H1 (cell line): ENCODE results near the gene TXNDC15. TPM values are rescaled to one million over a fixed set of nuclear protein-coding genes. Genes with fewer than 3 reads are reported as not detected.

Source experiments
- CTCF ChIA-PET: fragments of 300-600 bp; sonication (Branson Sonifier 250); formaldehyde crosslinking; loops from one replicate; lab custom pipeline; 2021; ENCODE audit not compliant: partially characterized antibody; lab: Charles Lee
- POLR2A ChIA-PET: fragments of 300-600 bp; sonication (Branson Sonifier 250); formaldehyde crosslinking; loops from one replicate; lab custom pipeline; 2021; ENCODE audit warnings: inconsistent platforms; ENCODE audit not compliant: partially characterized antibody; lab: Charles Lee
- DNase-seq, 2 experiments: peaks; one replicate each; pipeline versions ENCODE4 v3.0.0 to v3.0.0-alpha.2; 2010 to 2022; ENCODE audit warnings: low spot score in 2 of 2, low read depth in 1 of 2, mixed read lengths in 1 of 2
- FAIRE-seq: peaks from 2 replicates; lab custom pipeline; 2011; peaks lifted over from hg19 to GRCh38; lab: Jason Lieb, UNC
- H2AFZ ChIP-seq: 2 replicates; pipeline ENCODE4 v1.8.1; 2012; ENCODE audit warnings: low read length, inconsistent platforms
- H2AK5ac ChIP-seq: 2 replicates; pipeline ENCODE4 v1.6.1; 2013; ENCODE audit warnings: low read depth, low read length
- H2BK120ac ChIP-seq: replicated peaks from 2 replicates; pipeline ENCODE3; 2013; ENCODE audit warnings: low read depth, low read length, inconsistent platforms
- H2BK12ac ChIP-seq: 2 replicates; pipeline ENCODE4 v1.6.1; 2013; ENCODE audit warnings: low read depth, low read length
- H2BK15ac ChIP-seq: 2 replicates; pipeline ENCODE4 v1.6.1; 2013; ENCODE audit warnings: low read length
- H2BK20ac ChIP-seq: 2 replicates; pipeline ENCODE4 v1.6.1; 2013; ENCODE audit warnings: low read length
- H2BK5ac ChIP-seq: 2 replicates; pipeline ENCODE4 v1.6.1; 2013; ENCODE audit warnings: low read depth, low read length
- H3K14ac ChIP-seq: 2 replicates; pipeline ENCODE4 v1.6.1; 2013; ENCODE audit warnings: inconsistent platforms; ENCODE audit not compliant: insufficient read length
- H3K18ac ChIP-seq: 2 replicates; pipeline ENCODE4 v1.6.1; 2013; ENCODE audit warnings: low read length; ENCODE audit errors: extremely low read depth
- H3K23ac ChIP-seq: 2 replicates; pipeline ENCODE4 v1.6.1; 2013; ENCODE audit warnings: inconsistent platforms; ENCODE audit not compliant: insufficient read length
- H3K23me2 ChIP-seq: 2 replicates; pipeline ENCODE4 v1.6.1; 2013; ENCODE audit warnings: low read depth, low read length
- H3K27ac ChIP-seq: 2 replicates; pipeline ENCODE4 v1.6.1; 2011; ENCODE audit warnings: low read depth, low read length, inconsistent platforms
- H3K27me3 ChIP-seq, 4 experiments: replicated peaks in 1 of 4; 1 replicate in 1 of 4; 2 replicates in 3 of 4; pipeline versions ENCODE4 v1.6.1 to v1.8.1; 2011 to 2013; ENCODE audit warnings: low read length in 3 of 4, mild to moderate bottlenecking in 3 of 4, inconsistent platforms in 2 of 4, mixed read lengths in 2 of 4, moderate library complexity in 1 of 4; ENCODE audit not compliant: control insufficient read depth in 3 of 4, insufficient read depth in 3 of 4; ENCODE audit errors: extremely low read depth in 1 of 4
- H3K36me3 ChIP-seq, 4 experiments: 2 replicates each; pipeline versions ENCODE4 v1.6.1 to v1.8.1; 2011 to 2013; ENCODE audit warnings: mild to moderate bottlenecking in 4 of 4, low read length in 3 of 4, moderate library complexity in 2 of 4, control low read depth in 1 of 4, inconsistent platforms in 1 of 4; ENCODE audit not compliant: insufficient read depth in 4 of 4, control insufficient read depth in 2 of 4
- H3K4ac ChIP-seq: replicated peaks from 2 replicates; pipeline ENCODE3; 2013; ENCODE audit warnings: low read length, low read depth, mixed read lengths, inconsistent platforms; ENCODE audit not compliant: insufficient read length
- H3K4me1 ChIP-seq, 4 experiments: replicated peaks in 1 of 4; 1 replicate in 1 of 4; 2 replicates in 3 of 4; pipeline versions ENCODE4 v1.6.1 to v1.8.1; 2011 to 2013; ENCODE audit warnings: low read length in 3 of 4, inconsistent platforms in 2 of 4, mixed read lengths in 1 of 4; ENCODE audit not compliant: insufficient read depth in 4 of 4, control insufficient read depth in 3 of 4
- H3K4me2 ChIP-seq, 2 experiments: 2 replicates each; pipeline versions ENCODE4 v1.6.1 to v1.8.1; 2011 to 2013; ENCODE audit warnings: low read depth in 2 of 2, low read length in 2 of 2, control low read depth in 1 of 2, inconsistent platforms in 1 of 2, mild to moderate bottlenecking in 1 of 2; ENCODE audit not compliant: insufficient read depth in 1 of 2
- H3K4me3 ChIP-seq, 4 experiments: fragments of 200-600, 300-600 bp in 1 of 4; sonication (generic), shearing (Covaris generic), sonication (Bioruptor Twin) in 1 of 4; 2 replicates each; pipeline versions ENCODE4 v1.5.1 to v1.8.1; 2011 to 2016; ENCODE audit warnings: low read length in 4 of 4, low read depth in 3 of 4, control low read depth in 2 of 4, inconsistent platforms in 2 of 4, mild to moderate bottlenecking in 2 of 4, mixed read lengths in 1 of 4, moderate library complexity in 1 of 4; ENCODE audit not compliant: insufficient read depth in 2 of 4; ENCODE audit errors: extremely low read depth in 1 of 4
- H3K56ac ChIP-seq: replicated peaks from 2 replicates; pipeline ENCODE3; 2013; ENCODE audit warnings: low read depth, mild to moderate bottlenecking, mixed read lengths, low read length, inconsistent platforms; ENCODE audit not compliant: insufficient read length
- H3K79me1 ChIP-seq: 2 replicates; pipeline ENCODE4 v1.6.1; 2013; ENCODE audit warnings: low read depth, low read length, control low read depth
- H3K79me2 ChIP-seq, 2 experiments: 2 replicates each; pipeline versions ENCODE4 v1.6.1 to v1.8.1; 2012 to 2013; ENCODE audit warnings: low read length in 2 of 2, mild to moderate bottlenecking in 2 of 2, inconsistent platforms in 1 of 2; ENCODE audit not compliant: insufficient read depth in 2 of 2, control insufficient read depth in 1 of 2
- H3K9ac ChIP-seq, 4 experiments: replicated peaks in 1 of 4; 1 replicate in 1 of 4; 2 replicates in 3 of 4; pipeline versions ENCODE4 v1.6.1 to v1.8.1; 2011 to 2013; ENCODE audit warnings: low read depth in 3 of 4, low read length in 3 of 4, control low read depth in 2 of 4, mild to moderate bottlenecking in 2 of 4, moderate library complexity in 2 of 4, inconsistent platforms in 1 of 4; ENCODE audit errors: extremely low read depth in 1 of 4
- H3K9me3 ChIP-seq, 2 experiments: 2 replicates each; pipeline versions ENCODE4 v1.6.1 to v1.8.1; 2012 to 2013; ENCODE audit warnings: mild to moderate bottlenecking in 2 of 2, moderate library complexity in 2 of 2, control low read depth in 1 of 2, inconsistent platforms in 1 of 2, low read depth in 1 of 2, low read length in 1 of 2, mixed read lengths in 1 of 2; ENCODE audit not compliant: insufficient read depth in 2 of 2
- H4K20me1 ChIP-seq, 2 experiments: replicated peaks in 1 of 2; 2 replicates each; pipeline versions ENCODE3 to v1.8.1; 2011 to 2013; ENCODE audit warnings: inconsistent platforms in 2 of 2, low read length in 2 of 2, mild to moderate bottlenecking in 1 of 2; ENCODE audit not compliant: insufficient read depth in 2 of 2, control insufficient read depth in 1 of 2
- H4K5ac ChIP-seq: 2 replicates; pipeline ENCODE4 v1.6.1; 2013; ENCODE audit warnings: low read length, low read depth, mixed read lengths, inconsistent platforms; ENCODE audit not compliant: insufficient read length
- H4K8ac ChIP-seq: 2 replicates; pipeline ENCODE4 v1.8.0; 2013; ENCODE audit warnings: mild to moderate bottlenecking, moderate library complexity, low read length, inconsistent platforms; ENCODE audit not compliant: insufficient read depth; ENCODE audit errors: extremely low read depth
- H4K91ac ChIP-seq: replicated peaks from 2 replicates; pipeline ENCODE3; 2013; ENCODE audit warnings: low read length, mixed read lengths, inconsistent platforms; ENCODE audit not compliant: insufficient read length
- BRCA1 ChIP-seq: IDR thresholded peaks from 2 replicates; pipeline ENCODE4 v1.6.1; 2012; ENCODE audit warnings: low read depth, low read length, improper control_type of control experiment
- KDM5A ChIP-seq: fragments of 200-600 bp; IDR thresholded peaks from 2 replicates; pipeline ENCODE4 v1.7.1; 2012; ENCODE audit warnings: mild to moderate bottlenecking, low read length, inconsistent platforms, mixed read lengths
- POLR2AphosphoS5 ChIP-seq: IDR thresholded peaks from 2 replicates; pipeline ENCODE4 v1.6.1; 2011; ENCODE audit warnings: low read depth, low read length
- WGBS, 2 experiments: shearing (Covaris generic) in 1 of 2; methylation state at CpG; one replicate each; pipeline versions ENCODE4 v1.1.6 to v1.1.7; 2013 to 2015; ENCODE audit warnings: low lambda C conversion rate in 2 of 2, mixed read lengths in 2 of 2, inconsistent platforms in 1 of 2, low coverage in 1 of 2, missing lambda C conversion rate in 1 of 2; ENCODE audit not compliant: insufficient replicate concordance in 2 of 2, insufficient coverage in 1 of 2, insufficient read length in 1 of 2; ENCODE audit errors: extremely low coverage in 1 of 2, missing lambda C conversion rate in 1 of 2; 5-methylcytosine and 5-hydroxymethylcytosine counted together
- polyA plus RNA-seq, 7 experiments: library from polyadenylated mRNA; depleted of rRNA in 3 of 7; stranded (reverse) in 5 of 7; unstranded in 2 of 7; fragments of >200 nt in 5 of 7; fragments of 200-250 nt in 2 of 7; gene quantifications; 1 replicate in 5 of 7; 2 replicates in 1 of 7; 4 replicates in 1 of 7; pipeline versions ENCODE4 v1.2.1 to v1.2.3, GENCODE V29; 2011 to 2013; ENCODE audit warnings: missing spikeins in 2 of 7, mixed read lengths in 2 of 7
- total RNA-seq: library from RNA; stranded (reverse); fragmentation: NEBNext Ultra II Directional; extraction: Animal tissue kit (Norgen Biotek cat#: 25700); gene quantifications from 2 replicates; pipeline ENCODE4 v1.2.1, GENCODE V29; 2021
- TF ChIP-seq, protein P1 (sequence below): IDR thresholded peaks from 2 replicates; pipeline ENCODE4 v1.6.1; 2012; ENCODE audit warnings: inconsistent platforms

TXNDC15 gene
- total and polyA plus RNA-seq, 2 of the 8 experiments (the other 6 are each of a cell fraction or from before 2014, with no cell fraction given): 20.1 to 30.8 TPM

DNA sequence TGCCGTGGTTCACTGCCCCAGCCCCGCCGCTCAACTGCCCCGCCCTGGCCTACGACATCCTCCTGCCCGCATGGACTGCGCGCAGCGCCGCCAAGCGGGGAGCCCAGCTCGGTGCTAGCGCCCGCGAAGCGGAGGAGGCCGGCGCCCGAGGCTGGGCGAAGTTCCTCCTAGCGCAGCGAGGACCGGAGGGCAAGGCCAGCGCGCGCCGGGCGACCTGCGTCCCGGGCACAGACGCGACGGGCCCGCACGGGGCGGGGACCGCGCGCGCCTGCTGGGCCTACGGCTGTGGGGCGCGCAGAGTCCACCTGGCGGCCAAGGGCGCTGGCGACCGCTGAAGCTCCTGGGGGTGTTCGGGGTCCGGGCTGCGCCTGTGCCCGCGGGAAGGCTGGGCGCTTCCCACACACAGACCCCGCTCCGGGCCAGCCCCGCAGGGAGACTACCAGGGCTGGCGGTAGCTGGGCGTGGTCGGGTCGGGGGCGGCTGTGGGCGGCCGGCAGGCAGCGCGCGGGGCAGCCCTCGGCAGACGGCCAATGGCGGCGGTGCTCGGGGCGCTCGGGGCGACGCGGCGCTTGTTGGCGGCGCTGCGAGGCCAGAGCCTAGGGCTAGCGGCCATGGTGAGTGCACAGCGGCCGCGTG is 30.6 kb downstream of the TXNDC15 start, which contains the start of gene PCBD2:
Gene PCBD2 (plus strand): TSS at position 522 of the 636 bp plus-strand sequence. CDS start 9 bp downstream, at position 531.
- CTCF ChIA-PET: interaction anchor here (0.6 to 3.7 kb wide), 24 partner anchors 13 to 352 kb away, joined by 3 to 18 read pairs (median 4); partner anchors contain the start of genes C5orf24 and CAMLG
- POLR2A ChIA-PET: interaction anchor here (0.6 to 5.8 kb wide), 24 partner anchors 9 to 628 kb away, joined by 3 to 54 read pairs (median 4); partner anchors contain the start of genes C5orf24, CAMLG, DDX46 and SEC24A
- peak within 1 kb of the TSS; percentile 84 to 95 (median 93) for H3K4me3 ChIP-seq
- TF ChIP-seq BRCA1 (no peak), KDM5A (no peak), POLR2AphosphoS5 (peak; percentile 80; the same call in 1 of the 2 replicates)
- TF ChIP-seq, protein P1, sequence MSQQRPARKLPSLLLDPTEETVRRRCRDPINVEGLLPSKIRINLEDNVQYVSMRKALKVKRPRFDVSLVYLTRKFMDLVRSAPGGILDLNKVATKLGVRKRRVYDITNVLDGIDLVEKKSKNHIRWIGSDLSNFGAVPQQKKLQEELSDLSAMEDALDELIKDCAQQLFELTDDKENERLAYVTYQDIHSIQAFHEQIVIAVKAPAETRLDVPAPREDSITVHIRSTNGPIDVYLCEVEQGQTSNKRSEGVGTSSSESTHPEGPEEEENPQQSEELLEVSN: peak; percentile 6; the same call in 1 of the 2 replicates

More for the DNA sequence above, 30.6 kb downstream of the TXNDC15 start, which contains the start of gene PCBD2:
- H3K9ac ChIP-seq: peak within 1 kb of the TSS; percentile 88 to 93 (median 92)
- H3K18ac ChIP-seq: peak within 1 kb of the TSS; percentile 96
- H2BK12ac ChIP-seq: 0 out of 2 replicates have a peak within 1 kb of the TSS, but pooled peaks have one; percentile 75
- DNase-seq: peak; percentile 86 to 95
- peak within 1 kb of the TSS; percentile 65 for H4K91ac ChIP-seq
- H4K5ac ChIP-seq: peak within 1 kb of the TSS; percentile 90
- H2BK15ac ChIP-seq: peak within 1 kb of the TSS; percentile 99; the same call in 1 of the 2 replicates
- no peak within 1 kb of the TSS for H2AK5ac ChIP-seq
- no peak within 1 kb of the TSS for H2BK120ac ChIP-seq
- H4K20me1 ChIP-seq: no peaks in the 10 kb centered on the region
- peak within 1 kb of the TSS; percentile 84 for H3K56ac ChIP-seq
- 2% methylated on average over 58 of the region's 84 CpGs; no CpG with 5 or more reads in 1 of the 2 experiments for WGBS, 2 experiments
- peak within 1 kb of the TSS; percentile 59 to 81 for H3K4me2 ChIP-seq
- no peaks in the 10 kb centered on the region for H3K79me2 ChIP-seq
- H3K23me2 ChIP-seq: peaks cover 3% of the 10 kb centered on the region; the same call in 1 of the 2 replicates
- H3K4ac ChIP-seq: peak within 1 kb of the TSS; percentile 81
- no peaks in the 10 kb centered on the region for H3K36me3 ChIP-seq
- H3K79me1 ChIP-seq: no peaks in the 10 kb centered on the region; the same call in 1 of the 2 replicates
- H4K8ac ChIP-seq: peak within 1 kb of the TSS; percentile 92
- peaks cover 0 to 4% (median 0%) of the 10 kb centered on the region in 4 experiments; a peak in 3 of 7 replicates for H3K4me1 ChIP-seq
- peak within 1 kb of the TSS; percentile 81 for H2BK5ac ChIP-seq
- H3K27ac ChIP-seq: peak within 1 kb of the TSS; percentile 91
- H2BK20ac ChIP-seq: no peak within 1 kb of the TSS
- no peaks in the 10 kb centered on the region for H3K27me3 ChIP-seq
- no peak for FAIRE-seq
- H3K9me3 ChIP-seq: no peaks in the 10 kb centered on the region
- H3K14ac ChIP-seq: no peak within 1 kb of the TSS
- H2AFZ ChIP-seq: peak within 1 kb of the TSS; percentile 93; the same call in 1 of the 2 replicates
- H3K23ac ChIP-seq: no peak within 1 kb of the TSS
